ENCODE data around the gene LINGO1.

The LINGO1 gene

DNA sequence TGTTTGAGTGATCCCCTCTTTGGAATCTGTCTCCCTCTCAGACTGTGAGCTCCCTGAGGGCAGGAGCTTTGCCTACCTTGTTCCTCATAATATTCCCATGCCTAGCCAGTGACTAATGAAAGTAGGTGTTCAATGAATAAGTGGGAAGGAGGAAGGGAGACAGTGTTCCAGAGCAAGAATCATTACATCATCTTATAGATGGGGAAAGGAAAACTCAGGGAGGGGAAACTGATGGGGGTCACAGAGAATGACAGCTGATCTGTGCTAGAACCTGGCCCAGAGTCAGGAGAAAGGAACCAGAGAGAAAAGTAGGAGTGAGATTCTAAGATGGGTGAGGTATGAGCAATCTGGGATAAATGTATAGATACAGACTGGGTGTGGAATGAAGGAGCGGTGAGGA, 29.9 kb downstream of the LINGO1 start:
- no peak for DNase-seq (ENCODE audit: low spot score)
- in situ Hi-C loops (cut with MboI; ENCODE audit: low sequenced_read_pairs, unreplicated experiment), result no loop called here
- no peak for TF ChIP-seq CTCF (IDR thresholded peaks at IDR 0.05; ENCODE audit: borderline replicate concordance, control extremely low read depth, extremely low read depth, insufficient read depth, missing control alignments)

DNA sequence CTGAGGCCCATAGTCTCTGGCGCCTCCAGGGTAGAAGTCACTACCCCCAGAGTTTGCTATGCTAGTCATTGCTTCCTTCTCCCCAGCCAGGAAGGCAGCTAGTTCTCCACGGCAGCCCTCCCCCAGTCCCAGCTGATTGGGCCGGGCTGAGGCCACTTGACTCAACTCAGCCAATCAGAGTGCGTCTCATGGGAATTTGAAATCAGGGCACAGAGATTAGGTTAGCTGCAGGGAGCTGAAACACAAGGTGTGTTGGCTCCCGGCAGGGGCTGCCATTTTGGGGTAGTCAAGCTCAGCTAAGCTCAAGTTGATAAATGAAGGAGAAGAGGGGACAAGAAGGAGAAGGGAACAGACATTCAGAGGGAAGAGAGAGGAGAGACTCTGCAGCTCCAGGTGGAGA, 32.8 kb downstream of the LINGO1 start:
- TF ChIP-seq CTCF (IDR thresholded peaks at IDR 0.05; ENCODE audit: borderline replicate concordance, control extremely low read depth, extremely low read depth, insufficient read depth, missing control alignments), result no peak
- in situ Hi-C loops (cut with MboI; ENCODE audit: low sequenced_read_pairs, unreplicated experiment), result no loop called here
- no peak for DNase-seq (ENCODE audit: low spot score)

DNA sequence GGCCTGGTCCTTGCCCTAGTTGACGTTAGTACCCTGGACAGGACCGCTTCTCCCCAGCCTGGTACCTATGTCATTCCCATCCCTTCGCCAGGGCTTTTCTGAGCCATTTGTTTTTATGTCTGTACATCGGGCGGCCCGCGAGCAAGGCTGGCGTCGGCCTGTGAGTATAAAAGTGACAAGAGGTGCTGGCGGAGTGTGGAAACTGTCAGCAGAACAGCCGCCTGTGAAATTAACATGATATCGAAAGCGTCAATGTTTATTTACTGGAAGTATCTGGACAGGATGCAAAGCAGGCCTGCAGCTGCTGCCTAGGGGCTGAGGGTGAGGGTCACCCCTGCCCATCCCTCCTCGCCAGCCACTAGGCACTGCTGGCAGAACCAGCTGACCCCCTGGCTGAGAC, 33.4 kb downstream of the LINGO1 start:
- in situ Hi-C loops (cut with MboI; ENCODE audit: low sequenced_read_pairs, unreplicated experiment), result no loop called here
- DNase-seq (ENCODE audit: low spot score), result no peak
- TF ChIP-seq CTCF (IDR thresholded peaks at IDR 0.05; ENCODE audit: borderline replicate concordance, control extremely low read depth, extremely low read depth, insufficient read depth, missing control alignments), result no peak

DNA sequence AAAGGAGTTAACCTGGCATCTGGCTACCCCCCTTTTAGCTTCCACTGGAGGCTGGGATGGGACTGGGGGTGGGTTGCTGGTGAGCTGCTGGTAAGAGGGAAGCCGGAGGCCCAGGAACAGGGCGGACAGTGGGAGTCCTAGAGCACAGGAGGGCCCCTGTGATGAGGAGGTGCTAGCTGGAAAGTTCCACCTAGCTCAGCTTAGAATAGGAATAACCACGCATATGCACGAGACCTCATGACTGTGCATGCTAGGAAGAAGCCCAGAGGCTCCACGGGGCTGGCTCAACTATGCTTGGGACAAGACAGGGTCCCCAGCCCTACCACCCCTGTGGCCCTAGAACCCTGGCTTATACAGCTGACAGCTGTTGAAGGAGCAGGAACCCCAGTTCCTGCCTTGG, 34.1 kb downstream of the LINGO1 start:
- no peak for TF ChIP-seq CTCF (IDR thresholded peaks at IDR 0.05; ENCODE audit: borderline replicate concordance, control extremely low read depth, extremely low read depth, insufficient read depth, missing control alignments)
- in situ Hi-C loops (cut with MboI; ENCODE audit: low sequenced_read_pairs, unreplicated experiment), result no loop called here
- DNase-seq (ENCODE audit: low spot score), result no peak

- DNase-seq (ENCODE audit: low spot score), result no peak
- in situ Hi-C loops (cut with MboI; ENCODE audit: low sequenced_read_pairs, unreplicated experiment), result no loop called here
- no peak for TF ChIP-seq CTCF (IDR thresholded peaks at IDR 0.05; ENCODE audit: borderline replicate concordance, control extremely low read depth, extremely low read depth, insufficient read depth, missing control alignments)
Measured at GRCh38 chr15:77597804-77598453, 34.8 kb downstream of the LINGO1 start.

GRCh38 chr15:77596821-77597803, 35.6 kb downstream of the LINGO1 start:
- no peak for DNase-seq (ENCODE audit: low spot score)
- TF ChIP-seq CTCF (IDR thresholded peaks at IDR 0.05; ENCODE audit: borderline replicate concordance, control extremely low read depth, extremely low read depth, insufficient read depth, missing control alignments), result no peak
- in situ Hi-C loops (cut with MboI; ENCODE audit: low sequenced_read_pairs, unreplicated experiment), result no loop called here
